ENCODE results near the gene LARGE1.

The LARGE1 gene

DNA sequence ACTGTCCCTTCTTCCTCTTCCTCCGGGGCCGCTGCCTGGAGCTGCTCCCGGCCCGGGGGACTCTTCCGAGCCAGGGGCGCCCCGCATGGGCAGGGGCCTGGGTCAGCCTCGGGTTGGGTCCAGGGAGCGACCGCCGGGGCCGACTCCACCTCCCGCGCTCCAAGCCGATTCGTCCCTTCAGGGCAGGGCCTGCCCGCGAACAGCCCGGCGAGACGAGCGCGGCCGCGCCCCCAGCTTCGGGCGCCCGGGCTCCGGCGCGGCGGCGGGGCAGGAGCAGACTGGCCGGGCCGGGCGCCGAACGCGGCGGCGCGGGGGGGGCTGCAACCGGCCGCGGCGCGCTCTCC, at the start of gene LARGE1:
Gene LARGE1 (minus strand): TSS at position 280 of the 344 bp plus-strand sequence.
- DNase-seq = peak; percentile 46

DNA sequence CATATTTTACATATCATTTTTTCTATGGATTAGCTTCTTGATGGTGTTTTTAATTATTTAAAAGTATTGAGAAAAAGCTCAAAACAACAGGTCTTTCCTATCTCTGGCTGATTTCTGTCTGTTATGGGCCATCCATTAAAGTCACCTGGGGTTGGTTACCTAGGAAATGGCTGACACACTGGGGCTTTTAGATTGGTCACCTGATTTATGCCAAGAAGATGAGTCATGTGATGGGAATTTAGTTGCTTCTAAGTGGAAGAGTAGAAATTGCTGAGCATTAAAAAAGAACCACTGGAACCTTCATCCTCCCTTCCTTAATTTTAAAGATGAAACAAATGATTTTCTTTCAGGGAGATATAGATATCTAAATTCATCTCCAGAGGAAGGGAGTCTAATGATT, 48.8 kb upstream of the LARGE1 start:
- no peak for DNase-seq

DNA sequence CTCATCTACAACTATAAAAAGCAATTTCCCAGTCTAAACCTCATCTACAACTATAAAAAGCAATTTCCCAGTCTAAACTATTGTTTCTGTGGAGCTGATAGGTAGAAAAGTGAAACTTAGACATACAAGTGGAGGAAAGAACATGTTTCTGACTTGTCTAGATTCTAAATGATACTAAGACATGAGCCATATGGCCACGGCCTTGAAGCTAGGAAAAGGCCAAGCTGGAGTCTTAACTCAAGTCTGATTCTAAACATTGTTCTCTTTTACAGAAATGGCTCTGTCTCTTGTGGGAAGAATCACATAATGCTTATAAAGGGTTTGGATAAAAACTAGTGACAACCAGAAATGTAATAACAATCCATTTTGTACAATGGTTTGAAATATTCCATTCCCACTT, 43.8 kb upstream of the LARGE1 start:
- no peak for DNase-seq

DNA sequence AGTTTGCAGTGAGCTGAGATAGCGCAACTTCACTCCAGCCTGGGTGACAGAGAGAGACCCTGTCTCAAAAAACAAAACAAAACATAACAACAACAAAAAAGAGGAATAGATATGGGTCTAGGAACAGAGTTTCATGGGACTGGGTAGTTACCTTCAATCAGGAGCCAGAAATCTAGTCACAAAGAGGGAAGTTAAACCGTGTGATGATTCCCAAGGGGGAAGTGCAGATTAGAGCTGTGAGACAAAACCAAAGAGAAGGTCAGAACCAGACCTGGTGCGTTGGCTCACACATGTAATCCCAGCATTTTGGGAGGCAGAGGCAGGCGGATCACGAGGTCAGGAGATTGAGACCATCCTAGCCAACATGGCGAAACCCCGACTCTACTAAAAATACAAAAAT, 42.1 kb upstream of the LARGE1 start:
- no peak for DNase-seq

DNA sequence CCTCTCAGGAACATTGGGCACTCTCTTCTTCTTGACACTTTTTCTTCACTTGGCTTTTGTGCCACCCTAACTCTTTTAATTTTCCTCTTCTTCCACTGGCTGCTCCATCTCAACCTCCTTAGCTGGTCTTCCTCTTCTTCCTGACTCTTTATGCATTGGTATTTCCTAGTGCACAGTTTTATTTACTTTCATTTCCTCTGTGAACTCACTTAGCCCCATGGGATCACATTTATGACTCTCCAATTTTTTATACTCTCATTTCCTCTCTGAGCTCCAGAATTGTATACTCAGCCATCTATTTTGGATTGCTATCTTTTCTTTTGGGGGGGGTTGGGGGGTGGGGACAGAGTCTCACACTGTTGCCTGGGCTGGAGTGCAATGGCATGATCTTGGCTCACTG, 38.5 kb upstream of the LARGE1 start:
- no peak for DNase-seq

DNA sequence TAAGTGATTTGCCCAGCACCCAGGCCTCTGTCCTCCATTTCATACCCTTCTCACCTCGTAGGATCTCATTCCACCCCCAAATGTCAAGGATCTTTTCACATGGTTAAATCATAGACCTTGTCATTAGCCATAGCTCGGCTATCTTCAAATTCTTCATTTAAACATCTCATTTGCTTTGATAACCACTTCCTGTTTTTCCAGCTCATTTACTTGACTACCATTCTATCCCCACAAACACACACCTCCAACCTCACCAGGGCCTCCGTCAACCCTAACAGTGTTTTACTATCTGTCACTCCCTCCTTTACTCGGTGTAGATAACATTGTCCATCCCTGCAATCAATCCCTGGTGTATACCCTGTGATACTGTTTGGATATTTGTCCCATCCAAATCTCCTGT, 36.8 kb upstream of the LARGE1 start:
- DNase-seq = no peak

DNA sequence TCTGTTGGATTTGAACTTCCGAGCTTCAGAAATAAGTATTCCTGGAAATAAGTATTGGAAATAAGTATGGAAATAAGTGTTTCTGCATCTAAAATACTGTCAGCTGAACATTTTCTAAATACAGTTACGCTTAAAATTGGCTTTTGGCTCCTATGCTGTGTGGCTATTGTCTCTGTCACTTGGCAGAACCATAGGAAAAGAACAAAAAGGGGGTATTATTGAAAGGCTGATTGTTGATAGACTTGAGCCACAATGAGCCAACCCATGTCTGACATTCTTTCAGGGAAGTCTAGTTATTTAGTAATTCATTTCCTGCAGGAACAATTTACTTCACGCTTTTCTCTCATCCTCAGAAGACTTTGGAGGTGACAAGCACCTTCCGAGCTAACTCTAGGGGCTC, 32.5 kb upstream of the LARGE1 start:
- DNase-seq = no peak

DNA sequence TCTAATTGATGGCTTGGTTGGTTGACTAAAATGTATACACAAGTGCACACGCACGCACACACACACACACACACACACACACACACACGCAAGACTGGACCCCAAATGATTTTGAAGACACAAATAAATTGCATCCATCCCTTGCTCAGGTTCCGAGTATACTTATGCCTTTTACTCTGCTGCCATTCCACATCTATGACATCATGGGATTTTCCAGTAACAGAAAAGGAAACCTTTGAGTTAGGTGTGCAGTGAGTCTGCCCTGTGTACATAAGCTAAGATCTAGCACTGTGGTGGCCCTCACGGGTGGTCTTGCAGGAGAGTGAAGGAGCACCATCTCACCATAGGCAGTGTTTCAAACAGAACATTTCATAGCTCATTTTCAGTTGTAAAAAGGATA, 20.5 kb upstream of the LARGE1 start:
- DNase-seq = no peak

DNA sequence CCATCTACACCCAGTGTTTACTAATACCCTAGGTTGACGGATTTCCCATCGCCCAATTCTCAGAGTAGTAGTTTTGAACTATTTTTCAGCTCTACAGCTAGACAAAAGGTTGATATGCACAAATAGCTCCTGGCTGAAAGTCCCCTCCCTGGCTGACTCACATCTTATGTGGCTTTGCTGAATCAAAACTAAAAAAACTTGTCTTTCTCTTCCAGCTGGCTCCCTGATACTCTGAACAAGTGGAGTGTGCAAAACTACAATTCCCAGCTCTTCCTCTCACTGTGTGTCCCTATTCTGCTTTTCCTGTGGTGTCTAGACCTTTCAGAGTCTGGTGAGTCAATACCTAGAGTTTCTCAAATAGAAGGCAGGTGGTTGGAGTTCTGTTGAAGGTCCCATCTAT, 12.7 kb upstream of the LARGE1 start:
- DNase-seq = no peak

DNA sequence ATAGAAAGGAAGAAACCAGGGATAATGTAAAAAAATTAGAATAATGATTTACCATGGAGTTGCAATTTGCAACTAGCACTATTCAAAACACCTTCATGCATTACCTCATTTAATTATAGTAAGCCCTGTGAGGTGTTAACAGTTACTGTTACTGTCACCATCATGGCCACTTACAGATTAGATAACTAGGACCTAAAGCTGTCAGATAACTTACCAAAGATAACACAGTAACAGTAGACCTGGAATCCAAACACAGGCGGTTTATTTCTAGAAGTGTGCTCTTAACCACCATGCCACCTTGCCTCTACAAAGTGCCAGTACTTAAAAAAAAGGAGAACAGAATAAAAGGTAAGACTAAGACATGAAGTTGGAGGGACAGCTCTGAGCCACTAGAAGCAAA, 11.1 kb upstream of the LARGE1 start:
- no peak for DNase-seq

DNA sequence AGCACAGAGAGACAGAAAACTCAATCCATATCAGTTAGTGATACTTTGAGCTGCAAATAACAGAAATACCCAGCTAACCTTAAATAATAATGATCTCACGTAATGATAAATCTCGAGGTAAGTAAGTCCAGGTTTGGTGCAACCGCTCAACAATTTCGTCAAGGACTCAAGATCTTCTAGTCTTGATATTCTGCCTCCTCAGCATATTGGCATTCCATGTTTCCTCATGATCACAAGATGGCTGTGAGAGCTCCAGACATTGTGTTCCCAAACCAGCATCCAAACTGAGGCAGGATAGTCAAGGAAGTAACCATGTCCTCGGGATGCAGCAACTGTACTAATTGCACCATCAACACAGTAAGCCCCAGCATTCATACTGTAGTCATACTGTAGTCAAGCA, 7.5 kb upstream of the LARGE1 start:
- no peak for DNase-seq

DNA sequence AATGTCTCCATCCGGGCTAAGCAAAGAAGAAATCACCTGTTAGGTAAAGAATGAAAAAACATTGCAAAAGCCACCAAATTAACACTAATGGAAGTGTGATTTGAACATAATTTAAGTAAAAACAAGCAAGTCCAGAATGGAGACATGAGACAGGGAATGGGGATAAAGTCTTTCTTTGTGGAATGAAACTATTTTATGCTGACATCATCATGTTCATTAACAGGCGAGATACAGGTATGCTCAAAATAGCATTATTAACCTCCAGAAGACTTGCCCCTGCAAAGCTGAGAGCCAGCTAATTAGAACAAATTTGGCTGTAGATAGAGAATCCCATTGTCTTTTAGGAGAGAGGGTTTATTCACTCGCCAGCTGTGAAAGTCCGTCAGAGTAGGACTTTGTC, 4.9 kb upstream of the LARGE1 start:
- no peak for DNase-seq

DNA sequence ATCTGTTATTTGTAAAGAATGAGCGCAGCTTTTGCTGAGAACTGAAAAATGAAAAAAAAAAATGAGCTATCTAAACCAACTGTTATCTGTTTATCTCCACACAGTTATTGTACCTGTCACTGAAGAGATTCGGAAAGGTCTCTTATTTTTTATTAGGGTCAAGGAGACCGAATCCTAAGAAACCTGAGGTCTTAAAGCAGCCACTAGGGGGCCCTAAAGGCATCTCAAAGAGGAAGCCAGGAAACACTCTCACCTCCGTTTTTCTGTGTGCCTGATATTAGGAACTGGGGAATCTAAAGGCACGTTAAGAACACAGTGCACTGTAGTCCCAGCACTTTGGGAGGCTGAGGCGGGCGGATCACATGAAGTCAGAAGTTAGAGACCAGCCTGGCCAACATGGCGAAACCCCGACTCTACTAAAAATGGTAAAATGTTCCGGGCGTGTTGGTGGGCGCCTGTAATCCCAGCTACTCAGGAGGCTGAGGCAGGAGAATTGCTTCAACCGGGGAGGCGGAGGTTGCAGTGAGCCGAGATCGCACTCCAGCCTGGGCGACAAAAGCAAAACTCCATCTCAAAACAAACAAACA, 3.5 kb upstream of the LARGE1 start:
- peak; percentile 50 for DNase-seq

DNA sequence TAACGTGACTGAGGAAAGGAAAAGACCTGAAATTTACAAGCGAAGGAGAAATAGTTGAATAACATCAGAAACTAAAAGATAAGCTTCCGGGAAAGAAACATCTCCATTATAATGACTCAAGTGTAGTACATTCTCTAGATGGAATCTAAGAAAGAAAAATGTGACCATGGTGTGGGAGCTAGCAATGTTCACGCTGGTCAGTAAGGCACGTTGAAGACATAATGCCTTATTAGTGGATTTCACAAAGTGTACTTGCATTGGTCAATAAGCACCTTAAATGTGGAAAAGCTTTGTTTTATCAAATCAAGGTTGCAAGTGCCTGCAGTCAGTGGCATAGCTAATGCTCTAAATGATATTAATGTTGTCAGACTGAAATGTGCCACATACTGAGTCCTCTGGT, 2.8 kb upstream of the LARGE1 start:
- no peak for DNase-seq

DNA sequence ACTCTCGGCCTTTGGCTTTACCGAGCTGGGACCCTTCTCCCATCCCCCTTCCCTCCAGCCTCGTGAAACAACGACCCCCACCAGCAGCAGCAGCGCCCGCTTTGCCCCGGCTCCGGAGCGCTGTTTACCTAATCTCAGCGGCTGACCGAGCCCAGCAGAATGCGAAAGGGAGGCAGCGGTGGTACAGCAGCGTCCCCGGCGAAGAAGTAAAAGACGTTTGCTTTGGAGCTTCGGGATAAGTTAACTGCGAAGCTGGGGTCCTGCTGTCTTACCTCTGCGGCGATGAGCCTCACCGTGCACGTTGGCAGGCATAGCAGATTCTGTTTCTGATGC, 2.0 kb upstream of the LARGE1 start:
- DNase-seq = peak; percentile 53

DNA sequence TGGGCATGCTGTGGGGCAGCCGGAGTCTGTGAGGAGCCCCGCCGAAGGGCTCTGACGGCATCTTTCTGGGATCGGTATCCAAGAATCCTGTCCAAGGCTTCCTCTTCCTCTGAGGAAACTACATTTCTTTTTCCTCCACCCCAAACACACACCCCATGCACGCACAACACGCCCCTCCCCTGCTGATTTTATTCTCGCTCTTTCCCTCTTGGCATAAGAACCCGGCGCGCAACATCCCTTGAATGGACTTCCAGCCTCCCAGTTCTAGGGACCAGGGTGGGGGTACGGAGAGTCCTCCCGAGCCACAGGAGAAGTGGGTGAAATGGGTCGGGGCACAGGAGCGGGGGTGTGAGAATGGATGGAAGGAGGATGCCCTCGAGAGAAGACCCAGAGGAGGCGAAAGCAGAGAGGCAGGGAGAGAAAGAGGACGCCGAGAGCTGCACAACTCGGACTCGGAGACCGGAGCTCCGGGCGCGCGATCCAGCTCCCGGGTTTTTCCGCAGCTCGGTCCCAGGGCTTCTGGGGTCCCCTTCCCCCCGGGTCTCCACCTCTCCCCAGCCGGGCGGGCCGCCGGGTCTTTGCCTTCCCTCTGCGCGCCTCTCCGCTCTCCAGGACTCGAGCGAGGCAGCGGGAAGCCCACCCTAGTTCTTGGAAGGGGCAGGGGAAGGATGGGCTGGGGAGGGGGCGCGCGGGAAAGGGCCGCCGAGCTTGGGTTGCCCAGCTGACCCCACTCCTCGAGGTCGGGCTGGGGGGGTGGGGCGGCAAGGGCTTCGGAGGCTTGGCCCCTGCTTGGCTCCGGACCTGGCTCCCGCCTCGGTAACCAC, 1.5 kb upstream of the LARGE1 start:
- DNase-seq = peak; percentile 76

DNA sequence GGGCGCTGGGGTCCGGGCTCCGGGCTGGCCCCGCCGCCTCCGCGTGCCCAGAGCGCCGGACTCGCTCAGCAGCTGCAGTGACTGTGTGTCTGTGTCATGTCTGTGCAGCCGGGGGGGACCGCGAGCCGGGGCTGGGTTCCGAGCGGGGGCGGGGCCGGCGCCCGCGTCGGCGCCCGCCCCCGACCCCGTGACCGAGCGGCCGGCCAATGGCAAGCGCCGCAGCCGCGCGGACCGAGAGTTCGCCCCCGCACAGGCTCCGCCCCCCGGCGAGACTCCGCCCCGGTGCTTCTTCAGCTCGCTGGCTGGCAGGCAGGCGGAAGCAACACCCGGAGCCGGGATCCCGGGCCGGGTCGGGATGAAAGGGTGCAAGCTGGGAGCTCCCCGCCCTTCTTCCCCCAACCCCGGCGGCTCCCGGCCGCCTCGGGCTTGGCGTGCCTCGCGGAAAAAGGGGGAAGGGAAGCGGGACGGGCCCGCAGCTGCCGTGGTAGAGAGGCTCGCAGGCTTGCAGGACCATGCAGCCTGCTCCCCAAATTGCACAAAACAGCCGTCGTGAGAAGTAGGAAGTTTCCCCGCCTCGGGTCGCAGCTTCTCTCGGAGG, 750 bp upstream of the LARGE1 start:
- peak; percentile 99 for DNase-seq

DNA sequence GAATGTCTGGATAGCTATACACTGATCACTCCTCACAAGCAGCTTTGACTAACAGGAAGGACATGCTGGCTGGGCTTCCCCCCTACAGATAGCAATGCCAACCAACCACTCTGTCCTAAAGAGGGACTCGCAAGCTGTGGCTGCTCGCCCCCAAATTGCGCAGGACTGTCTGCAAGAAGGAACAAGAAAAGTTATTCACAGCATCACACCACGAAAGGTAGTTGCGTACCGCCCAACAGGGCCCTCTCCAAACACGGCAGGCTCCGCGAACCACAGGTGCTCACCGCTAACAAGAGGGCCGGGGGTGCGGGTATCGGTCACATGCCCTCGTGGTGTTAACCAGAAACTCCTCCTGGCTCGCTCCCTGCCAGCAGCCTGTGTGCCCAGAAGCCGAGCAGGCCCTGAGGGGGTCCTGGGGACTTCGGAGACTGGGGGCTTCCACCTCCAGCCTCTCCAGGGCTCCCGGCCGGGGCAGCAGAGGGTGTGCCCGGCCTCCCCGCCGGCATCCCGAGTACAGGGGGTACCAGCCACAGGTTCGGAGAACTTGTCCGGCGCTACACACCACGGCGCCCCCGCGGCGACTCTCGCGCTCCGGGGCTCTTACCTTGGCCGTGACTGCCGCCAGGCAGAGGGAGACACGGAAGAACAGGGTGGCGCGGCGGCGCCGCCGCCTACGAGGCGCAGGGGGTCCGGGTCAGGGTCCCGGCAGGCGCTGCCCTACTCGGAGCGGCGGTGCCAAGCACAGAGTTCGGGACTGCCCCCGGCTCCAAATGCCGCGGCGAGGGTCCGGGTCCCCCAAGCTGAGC, 682 bp downstream of the LARGE1 start:
- DNase-seq = peak; percentile 38

DNA sequence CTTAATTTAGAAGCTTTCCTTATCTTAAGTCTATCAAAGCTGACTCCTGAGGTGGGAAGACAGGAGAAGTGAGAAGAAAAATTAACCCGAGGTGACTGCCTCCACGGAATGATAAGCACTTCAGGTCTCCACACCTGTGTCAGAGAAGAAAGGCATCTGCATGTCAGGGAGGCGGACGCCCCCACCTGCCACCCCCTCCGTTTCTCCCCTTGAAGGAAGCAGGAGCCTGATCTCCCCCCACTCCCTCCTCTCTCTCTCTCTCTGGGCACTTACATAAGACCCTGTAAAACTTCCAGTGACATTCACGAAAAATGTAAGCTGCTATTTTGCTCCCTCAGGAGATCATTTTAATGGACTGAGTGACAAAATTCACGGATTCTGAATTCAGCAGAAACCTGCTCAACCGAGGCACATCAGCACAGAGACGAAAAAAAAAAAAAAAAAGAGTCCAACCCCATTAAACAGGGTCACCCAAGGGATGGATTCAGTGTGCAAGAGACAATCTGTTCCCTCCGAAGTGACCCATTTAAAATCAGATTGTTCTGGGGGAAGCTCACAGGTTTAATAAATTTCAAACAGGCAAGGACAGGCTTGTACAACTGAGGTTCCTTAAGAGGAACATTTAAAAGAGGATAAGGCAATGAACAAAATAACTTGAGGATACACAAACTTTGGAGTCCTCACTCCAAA, 1.5 kb downstream of the LARGE1 start:
- DNase-seq = no peak

DNA sequence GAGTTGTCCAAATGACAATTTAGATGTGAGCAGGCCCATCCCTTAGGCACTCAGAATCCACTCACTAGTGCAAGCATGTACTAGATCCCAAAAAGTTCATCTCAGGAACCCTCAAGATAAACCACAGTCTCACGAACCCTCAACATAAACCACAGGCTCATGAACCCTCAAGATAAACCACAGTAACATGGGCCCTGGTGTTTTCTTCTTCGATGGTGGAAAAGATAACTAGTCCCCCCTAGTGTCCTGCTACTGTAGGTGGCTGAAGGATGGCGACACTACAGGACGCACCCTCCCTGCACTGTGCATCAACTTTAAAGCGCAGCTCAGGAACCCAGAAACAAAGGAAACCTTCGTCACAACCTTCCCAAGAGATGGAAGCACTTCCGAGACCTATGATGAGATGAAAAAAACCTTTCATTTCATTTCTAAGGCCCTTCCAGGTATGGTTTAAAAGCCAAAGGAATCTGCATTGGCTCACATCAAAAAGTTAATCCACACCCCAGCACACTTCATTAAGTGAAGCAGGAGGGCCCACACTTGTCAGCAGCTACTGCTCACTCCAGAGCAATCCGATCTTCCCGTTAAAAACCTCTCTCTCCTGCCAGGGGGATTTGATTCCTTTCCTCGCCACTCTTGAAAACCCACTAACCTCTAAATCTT, 2.4 kb downstream of the LARGE1 start:
- DNase-seq = no peak

DNA sequence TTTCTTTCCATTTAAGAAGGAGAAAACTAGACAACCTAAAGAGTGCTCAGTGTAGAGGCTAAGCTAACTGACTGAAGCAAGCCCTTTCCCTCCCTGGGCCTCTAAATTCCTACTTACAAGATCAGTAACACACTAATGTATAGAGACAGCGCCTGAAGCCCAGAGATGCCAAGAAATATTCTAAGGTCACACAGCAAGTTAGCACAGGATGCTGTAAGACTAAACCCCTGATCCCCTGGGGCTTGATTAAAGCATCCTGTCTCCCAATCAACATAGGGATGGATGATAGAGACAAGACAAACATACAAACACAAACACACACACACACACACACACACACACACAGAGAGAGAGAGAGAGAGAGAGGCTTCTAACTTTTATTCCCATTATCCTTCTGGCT, 5.6 kb downstream of the LARGE1 start:
- no peak for DNase-seq

DNA sequence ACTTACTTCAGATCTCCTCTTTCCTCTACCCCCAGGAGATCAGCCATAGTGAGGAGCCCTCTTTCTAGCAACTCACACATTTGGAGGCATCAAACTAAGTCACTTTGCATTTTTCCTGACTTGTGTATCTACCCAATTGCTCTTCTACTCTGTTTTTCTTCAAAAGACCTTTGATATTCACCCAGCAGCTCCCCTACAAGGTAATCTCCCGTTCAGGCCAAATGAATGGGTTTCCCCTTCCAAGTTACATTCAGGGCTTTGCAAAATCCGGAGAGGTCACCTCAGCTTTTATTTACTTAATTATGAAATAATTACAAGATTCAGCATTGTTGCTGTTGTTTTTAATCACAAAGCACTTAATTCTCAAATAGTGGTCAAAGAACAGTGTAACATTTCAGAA, 6.1 kb downstream of the LARGE1 start:
- DNase-seq = no peak

DNA sequence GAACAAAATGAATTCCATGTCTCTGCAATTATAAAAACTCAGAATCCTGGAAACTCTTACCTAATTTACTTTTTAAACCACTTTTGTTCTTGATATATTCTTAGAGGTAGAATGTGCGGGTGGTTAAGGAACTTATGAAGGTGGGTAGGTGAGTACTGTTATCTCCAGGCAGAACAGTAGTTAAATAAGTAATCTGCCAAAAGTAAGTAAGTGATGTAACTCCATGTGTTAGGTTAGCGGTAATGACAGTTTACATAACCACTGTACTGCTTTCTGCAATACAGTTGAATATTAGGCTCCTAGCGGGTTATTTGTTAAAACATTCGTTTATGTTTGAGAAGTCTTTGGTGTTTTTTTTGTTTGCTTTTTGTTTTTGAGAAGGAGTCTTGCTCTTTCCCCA, 7.1 kb downstream of the LARGE1 start:
- DNase-seq = no peak

Measured in femur (tissue), 1 donor.